ENCODE measurements around the gene RAI14. TPM values are rescaled to one million over a fixed set of nuclear protein-coding genes. Genes with fewer than 3 reads are reported as not detected.

RAI14 gene
- total RNA-seq, 1 donor from 2014 or later, result 307 TPM

DNA sequence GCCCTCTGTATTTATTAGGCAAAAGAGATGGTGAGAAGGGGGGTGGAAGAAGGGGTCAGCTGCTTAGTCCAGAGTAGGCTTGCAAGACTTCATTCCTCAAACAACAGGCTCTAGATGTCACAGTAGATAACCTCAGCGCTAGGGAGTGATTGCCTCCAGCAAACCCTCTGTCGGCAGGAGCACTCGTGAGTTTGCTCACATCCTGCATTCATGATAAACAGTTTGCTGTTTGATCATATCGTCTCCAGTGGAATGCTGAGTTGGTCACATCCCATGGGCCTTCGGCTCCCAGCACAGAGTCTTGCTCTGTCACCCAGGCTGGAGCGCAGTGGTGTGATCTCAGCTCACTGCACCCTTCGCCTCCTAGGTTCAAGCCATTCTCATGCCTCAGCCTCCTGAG, 186.4 kb downstream of the RAI14 start:
- TF ChIP-seq, protein P1, sequence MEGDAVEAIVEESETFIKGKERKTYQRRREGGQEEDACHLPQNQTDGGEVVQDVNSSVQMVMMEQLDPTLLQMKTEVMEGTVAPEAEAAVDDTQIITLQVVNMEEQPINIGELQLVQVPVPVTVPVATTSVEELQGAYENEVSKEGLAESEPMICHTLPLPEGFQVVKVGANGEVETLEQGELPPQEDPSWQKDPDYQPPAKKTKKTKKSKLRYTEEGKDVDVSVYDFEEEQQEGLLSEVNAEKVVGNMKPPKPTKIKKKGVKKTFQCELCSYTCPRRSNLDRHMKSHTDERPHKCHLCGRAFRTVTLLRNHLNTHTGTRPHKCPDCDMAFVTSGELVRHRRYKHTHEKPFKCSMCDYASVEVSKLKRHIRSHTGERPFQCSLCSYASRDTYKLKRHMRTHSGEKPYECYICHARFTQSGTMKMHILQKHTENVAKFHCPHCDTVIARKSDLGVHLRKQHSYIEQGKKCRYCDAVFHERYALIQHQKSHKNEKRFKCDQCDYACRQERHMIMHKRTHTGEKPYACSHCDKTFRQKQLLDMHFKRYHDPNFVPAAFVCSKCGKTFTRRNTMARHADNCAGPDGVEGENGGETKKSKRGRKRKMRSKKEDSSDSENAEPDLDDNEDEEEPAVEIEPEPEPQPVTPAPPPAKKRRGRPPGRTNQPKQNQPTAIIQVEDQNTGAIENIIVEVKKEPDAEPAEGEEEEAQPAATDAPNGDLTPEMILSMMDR (IDR thresholded peaks at IDR 0.05; ENCODE audit: insufficient read depth, low read depth, low read length), result no peak
- no peak for TF ChIP-seq EZH2 (IDR thresholded peaks at IDR 0.05; ENCODE audit: insufficient read depth, low read length)
- H3K4me3 Mint-ChIP-seq (ENCODE audit: unreplicated experiment), result no peak overlapping the region
- DNase-seq (ENCODE audit: low read depth) (no peak), FAIRE-seq (no peak)
- H3K9me3 ChIP-seq (ENCODE audit: insufficient read depth, low read depth, low read length), result no peaks in the 10 kb centered on the region
- H3K27ac ChIP-seq (ENCODE audit: low read depth, low read length), result no peak overlapping the region
- H4K20me1 ChIP-seq (ENCODE audit: insufficient read depth, low read length), result no peaks in the 10 kb centered on the region
- H2AFZ ChIP-seq (ENCODE audit: low read depth, low read length), result no peak overlapping the region
- peaks cover 2% of the 10 kb centered on the region for H3K4me1 Mint-ChIP-seq (ENCODE audit: low read depth, unreplicated experiment)
- H3K27me3 Mint-ChIP-seq (ENCODE audit: low read depth, unreplicated experiment), result no peaks in the 10 kb centered on the region
- no peak overlapping the region for H3K4me3 ChIP-seq (ENCODE audit: insufficient read depth, low read depth, low read length)
- peaks cover 3% of the 10 kb centered on the region for H3K4me1 ChIP-seq (ENCODE audit: insufficient read depth, low read length)
- no peaks in the 10 kb centered on the region for H3K79me2 ChIP-seq (ENCODE audit: insufficient read depth, low read length)
- no peak overlapping the region for H3K4me2 ChIP-seq (ENCODE audit: low read length)
- H3K36me3 ChIP-seq (ENCODE audit: insufficient read depth, low read length), result no peaks in the 10 kb centered on the region
- no peaks in the 10 kb centered on the region for H3K27me3 ChIP-seq (ENCODE audit: insufficient read depth, low read length)
- no peaks in the 10 kb centered on the region for H3K36me3 Mint-ChIP-seq (ENCODE audit: low read depth, unreplicated experiment)
- peaks cover 1% of the 10 kb centered on the region for H3K9me3 Mint-ChIP-seq (ENCODE audit: unreplicated experiment)
- no peak overlapping the region for H3K9ac ChIP-seq (ENCODE audit: low read length)
- H3K27ac Mint-ChIP-seq (ENCODE audit: unreplicated experiment), result no peak overlapping the region

DNA sequence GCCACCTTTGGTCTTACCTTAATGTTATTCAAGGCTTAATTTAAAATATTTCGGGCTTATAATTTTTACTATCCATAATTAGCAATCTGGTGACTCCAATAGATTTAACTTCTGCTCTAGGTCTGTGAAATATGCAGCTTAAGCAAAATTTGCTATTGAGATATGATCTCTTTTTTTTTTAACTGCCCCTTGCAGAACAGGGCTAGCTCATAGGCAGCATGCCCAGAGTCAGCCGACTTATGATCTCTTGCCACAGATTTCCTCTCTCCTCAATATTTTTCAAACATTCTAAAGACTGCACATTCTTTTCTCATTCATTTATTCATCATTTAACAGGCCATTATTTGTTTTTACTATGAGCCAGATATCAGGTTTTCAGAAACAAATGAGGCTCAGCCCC, 187.4 kb downstream of the RAI14 start:
- DNase-seq (ENCODE audit: low read depth), result no peak
- H3K4me3 Mint-ChIP-seq (ENCODE audit: unreplicated experiment), result no peak overlapping the region
- H3K4me1 Mint-ChIP-seq (ENCODE audit: low read depth, unreplicated experiment), result peaks cover 3% of the 10 kb centered on the region

DNA sequence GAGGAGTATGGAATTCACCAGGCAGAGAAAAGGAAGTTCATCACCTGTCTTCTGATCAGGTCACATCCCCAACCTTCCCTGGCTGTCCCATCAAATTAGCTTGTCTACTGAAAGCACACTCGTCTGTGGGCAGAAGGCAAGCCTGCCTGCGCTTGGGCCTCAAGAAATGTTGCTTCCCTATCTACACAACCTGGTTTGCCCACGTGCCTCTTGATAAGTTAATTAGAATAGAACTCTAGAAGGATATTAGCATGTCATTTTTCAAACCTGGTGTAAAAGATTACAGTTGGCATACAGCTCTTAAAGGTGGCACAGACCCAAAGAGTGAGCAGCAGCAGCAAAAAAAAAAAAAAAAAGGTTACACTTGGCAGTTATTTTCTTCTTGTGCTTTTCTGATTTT, 188.0 kb downstream of the RAI14 start:
- peaks cover 5% of the 10 kb centered on the region for H3K4me1 Mint-ChIP-seq (ENCODE audit: low read depth, unreplicated experiment)
- Histone ChIP-seq H3K36me3 (ENCODE audit: insufficient read depth, low read length) (no peaks in the 10 kb centered on the region), H2AFZ (ENCODE audit: low read depth, low read length) (no peak overlapping the region), H3K9me3 (ENCODE audit: insufficient read depth, low read depth, low read length) (no peaks in the 10 kb centered on the region), H3K4me2 (ENCODE audit: low read length) (no peak overlapping the region), H3K9ac (ENCODE audit: low read length) (no peak overlapping the region), H3K4me1 (ENCODE audit: insufficient read depth, low read length) (peaks cover 3% of the 10 kb centered on the region), H3K27ac (ENCODE audit: low read depth, low read length) (no peak overlapping the region), H3K79me2 (ENCODE audit: insufficient read depth, low read length) (no peaks in the 10 kb centered on the region), H3K4me3 (ENCODE audit: insufficient read depth, low read depth, low read length) (no peak overlapping the region), H4K20me1 (ENCODE audit: insufficient read depth, low read length) (no peaks in the 10 kb centered on the region), H3K27me3 (ENCODE audit: insufficient read depth, low read length) (no peaks in the 10 kb centered on the region)
- H3K36me3 Mint-ChIP-seq (ENCODE audit: low read depth, unreplicated experiment), result peaks cover 2% of the 10 kb centered on the region
- H3K4me3 Mint-ChIP-seq (ENCODE audit: unreplicated experiment), result no peak overlapping the region
- no peak for TF ChIP-seq EZH2 (IDR thresholded peaks at IDR 0.05; ENCODE audit: insufficient read depth, low read length)
- TF ChIP-seq, protein P1 (IDR thresholded peaks at IDR 0.05; ENCODE audit: insufficient read depth, low read depth, low read length), result no peak
- peaks cover 1% of the 10 kb centered on the region for H3K9me3 Mint-ChIP-seq (ENCODE audit: unreplicated experiment)
- FAIRE-seq (no peak), DNase-seq (ENCODE audit: low read depth) (no peak)
- no peak overlapping the region for H3K27ac Mint-ChIP-seq (ENCODE audit: unreplicated experiment)
- no peaks in the 10 kb centered on the region for H3K27me3 Mint-ChIP-seq (ENCODE audit: low read depth, unreplicated experiment)

More for the DNA sequence above, 187.4 kb downstream of the RAI14 start:
- FAIRE-seq, result no peak
- Histone ChIP-seq H3K27ac (ENCODE audit: low read depth, low read length) (no peak overlapping the region), H3K79me2 (ENCODE audit: insufficient read depth, low read length) (no peaks in the 10 kb centered on the region), H4K20me1 (ENCODE audit: insufficient read depth, low read length) (no peaks in the 10 kb centered on the region), H3K9me3 (ENCODE audit: insufficient read depth, low read depth, low read length) (no peaks in the 10 kb centered on the region), H3K9ac (ENCODE audit: low read length) (no peak overlapping the region), H3K27me3 (ENCODE audit: insufficient read depth, low read length) (no peaks in the 10 kb centered on the region), H3K4me2 (ENCODE audit: low read length) (no peak overlapping the region), H3K4me3 (ENCODE audit: insufficient read depth, low read depth, low read length) (no peak overlapping the region), H3K4me1 (ENCODE audit: insufficient read depth, low read length) (peaks cover 3% of the 10 kb centered on the region), H2AFZ (ENCODE audit: low read depth, low read length) (no peak overlapping the region), H3K36me3 (ENCODE audit: insufficient read depth, low read length) (no peaks in the 10 kb centered on the region)
- no peaks in the 10 kb centered on the region for H3K27me3 Mint-ChIP-seq (ENCODE audit: low read depth, unreplicated experiment)
- no peak overlapping the region for H3K27ac Mint-ChIP-seq (ENCODE audit: unreplicated experiment)
- TF ChIP-seq, protein P1 (IDR thresholded peaks at IDR 0.05; ENCODE audit: insufficient read depth, low read depth, low read length), result no peak
- no peak for TF ChIP-seq EZH2 (IDR thresholded peaks at IDR 0.05; ENCODE audit: insufficient read depth, low read length)
- H3K9me3 Mint-ChIP-seq (ENCODE audit: unreplicated experiment), result peaks cover 1% of the 10 kb centered on the region
- H3K36me3 Mint-ChIP-seq (ENCODE audit: low read depth, unreplicated experiment), result peaks cover 2% of the 10 kb centered on the region

All from astrocyte (in vitro differentiated cells and primary cell).